ENCODE results near the gene RNF7. TPM values are rescaled to one million over a fixed set of nuclear protein-coding genes. Genes with fewer than 3 reads are reported as not detected.
"Not testable (repeated sequence)": the region's sequence is repeated elsewhere in the genome, so short reads cannot be mapped to it uniquely, and the experiment has no call there.

The RNF7 gene
- total RNA-seq (10 to 100 TPM; 53.5 to 61.2 (median 55.5) TPM), total RNA-seq (34.4 to 64.5 (median 43.9) reads per million in 29 experiments)
- total RNA-seq (2013): 62.6 TPM

DNA sequence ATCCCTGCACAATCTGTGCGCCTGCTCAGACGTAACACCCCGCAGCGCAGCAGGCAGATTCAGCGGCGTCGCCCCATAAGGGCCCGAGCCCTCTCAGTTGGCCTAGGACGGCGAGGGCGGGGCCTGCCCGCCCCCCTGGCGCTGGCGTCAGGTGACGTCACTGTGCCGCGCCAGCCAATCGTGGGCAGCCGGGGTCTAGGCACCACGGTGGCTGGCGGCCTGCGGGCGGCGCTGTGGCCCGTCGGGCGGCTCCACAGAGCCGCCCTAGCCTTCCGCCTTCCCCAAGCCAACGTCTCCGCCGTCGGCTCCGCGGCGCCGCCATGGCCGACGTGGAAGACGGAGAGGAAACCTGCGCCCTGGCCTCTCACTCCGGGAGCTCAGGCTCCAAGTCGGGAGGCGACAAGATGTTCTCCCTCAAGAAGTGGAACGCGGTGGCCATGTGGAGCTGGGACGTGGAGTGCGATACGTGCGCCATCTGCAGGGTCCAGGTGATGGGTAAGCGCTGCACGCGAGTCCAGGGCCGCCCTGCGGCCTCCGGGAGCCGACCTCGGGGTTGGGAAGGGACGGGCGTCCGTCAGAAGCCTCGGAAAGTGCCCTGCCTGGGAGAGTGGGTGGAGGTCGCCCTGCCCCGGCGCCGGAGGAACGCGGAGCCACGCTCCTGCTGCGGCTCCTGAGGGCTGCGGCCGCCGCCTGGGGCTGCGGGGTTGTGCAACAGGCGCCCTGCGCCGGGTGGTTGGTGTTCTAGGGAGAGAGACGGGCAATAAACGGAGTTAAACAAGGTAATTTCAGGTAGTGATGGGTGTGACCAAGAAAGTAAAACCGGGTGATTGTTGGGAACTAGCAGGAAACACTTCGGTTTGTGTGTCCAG lies at the start of gene RNF7:
Gene RNF7, plus strand, starts transcription at position 277 of the 869 bp plus-strand sequence. Its CDS starts 44 bp downstream, at position 321.
- H3K4me1 Mint-ChIP-seq: peaks cover 40 to 52% (median 43%) of the 10 kb centered on the region in 3 donors
- Histone ChIP-seq H3K9me3 (no peaks in the 10 kb centered on the region), H3K36me3 (ENCODE audit: control insufficient read depth in 2 of 2, extremely low read depth in 1 of 2, insufficient read depth in 1 of 2, low read length in 1 of 2) (peaks cover 0 to 9% of the 10 kb centered on the region in 2 donors), H3K27ac (ENCODE audit: low read length) (peak within 1 kb of the TSS; percentile 94), H3K4me3 (ENCODE audit: control insufficient read depth in 1 of 2, extremely low read depth in 1 of 2, low read length in 1 of 2) (peak within 1 kb of the TSS; percentile 97), H3K4me1 (ENCODE audit: control insufficient read depth in 1 of 2, extremely low read depth in 1 of 2, insufficient read depth in 2 of 2, low read length in 2 of 2) (peaks cover 17 to 18% of the 10 kb centered on the region in 2 experiments), H3K27me3 (replicated peaks in 1 of 2; ENCODE audit: control insufficient read depth in 2 of 2, extremely low read depth in 1 of 2, insufficient read depth in 2 of 2, low read length in 1 of 2) (no peaks in the 10 kb centered on the region)
- POLR2A ChIA-PET: interaction anchor here (0.6 to 1.4 kb wide), 7 partner anchors 14 to 824 kb away, joined by 3 to 5 read pairs (median 3); no protein-coding TSS in a partner anchor
- CTCF ChIA-PET: interaction anchor here (0.6 to 4.0 kb wide), 26 partner anchors 17 to 569 kb away, joined by 3 to 24 read pairs (median 5); partner anchors contain the start of gene PXYLP1 (in 1 of the 2)
- H3K27ac Mint-ChIP-seq: peak within 1 kb of the TSS; percentile 96 to 98
- DNase-seq: peak; percentile 90 to 99 (median 97)
- ATAC-seq (replicated peaks in 1 of 4): peak; percentile 89 to 99 (median 92)
- under 1% methylated on average over 70 of the region's 81 CpGs for WGBS (ENCODE audit: insufficient coverage)
- no peaks in the 10 kb centered on the region for H3K36me3 Mint-ChIP-seq
- peak within 1 kb of the TSS; percentile 95 to 99 (median 95) for H3K4me3 Mint-ChIP-seq
- no peaks in the 10 kb centered on the region for H3K9me3 Mint-ChIP-seq
- H3K27me3 Mint-ChIP-seq: no peaks in the 10 kb centered on the region

DNA sequence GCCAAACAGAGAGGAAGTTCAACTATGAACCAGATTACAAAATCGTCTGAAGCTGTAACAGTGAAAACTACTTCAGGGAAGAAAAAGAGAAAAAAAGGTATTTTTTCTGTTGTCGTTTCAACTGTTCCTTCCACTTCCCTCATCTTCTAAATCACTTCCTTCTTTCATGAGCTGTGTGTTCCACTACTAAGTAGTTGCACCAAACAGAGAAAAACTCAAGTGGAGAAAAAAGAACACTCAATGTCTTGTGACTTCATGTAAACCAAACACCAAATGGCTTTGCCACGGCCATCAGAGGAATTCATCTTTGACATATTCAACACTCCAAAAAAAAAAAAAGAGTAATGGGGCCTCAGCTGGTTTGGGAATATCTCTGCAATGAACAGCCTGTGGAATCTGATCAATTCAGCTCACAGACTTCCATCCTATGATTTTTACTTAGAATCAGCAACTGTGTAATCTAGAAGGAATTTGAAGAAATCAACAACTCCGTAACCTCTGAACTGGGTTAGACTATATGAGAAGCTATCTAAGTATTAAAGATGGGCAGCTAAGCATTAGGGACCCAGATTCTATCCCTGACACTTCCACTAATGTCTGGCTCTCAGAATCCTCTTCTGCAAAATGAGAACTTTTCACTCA lies 47.5 kb upstream of the RNF7 start:
- Histone ChIP-seq H3K9me3 (no peaks in the 10 kb centered on the region), H3K4me3 (ENCODE audit: control insufficient read depth in 1 of 2, extremely low read depth in 1 of 2, low read length in 1 of 2) (no peak overlapping the region), H3K27ac (ENCODE audit: low read length) (no peak overlapping the region), H3K4me1 (ENCODE audit: control insufficient read depth in 1 of 2, extremely low read depth in 1 of 2, insufficient read depth in 2 of 2, low read length in 2 of 2) (peaks cover 2 to 6% of the 10 kb centered on the region in 2 experiments), H3K36me3 (ENCODE audit: control insufficient read depth in 2 of 2, extremely low read depth in 1 of 2, insufficient read depth in 1 of 2, low read length in 1 of 2) (no peaks in the 10 kb centered on the region), H3K27me3 (replicated peaks in 1 of 2; ENCODE audit: control insufficient read depth in 2 of 2, extremely low read depth in 1 of 2, insufficient read depth in 2 of 2, low read length in 1 of 2) (no peaks in the 10 kb centered on the region)
- Mint-ChIP-seq H3K9me3 (no peaks in the 10 kb centered on the region), H3K27ac (no peak overlapping the region), H3K4me3 (no peak overlapping the region), H3K4me1 (peaks cover 14 to 18% (median 18%) of the 10 kb centered on the region in 3 donors), H3K27me3 (no peaks in the 10 kb centered on the region), H3K36me3 (no peaks in the 10 kb centered on the region)
- ChIA-PET POLR2A (interaction anchor here (0.6 to 0.8 kb wide), 4 partner anchors 34 to 723 kb away, joined by 4 to 10 read pairs (median 4); no protein-coding TSS in a partner anchor), CTCF (interaction anchor here in 1 of 2 donors (0.6 to 0.7 kb wide), 4 partner anchors 48 to 1425 kb away, joined by 3 to 4 read pairs (median 3); partner anchors contain the start of gene RNF7)
- WGBS (ENCODE audit: insufficient coverage): no CpG with 5 or more reads among the region's 4 CpGs
- ATAC-seq (replicated peaks in 1 of 4): no peak
- DNase-seq: no peak

DNA sequence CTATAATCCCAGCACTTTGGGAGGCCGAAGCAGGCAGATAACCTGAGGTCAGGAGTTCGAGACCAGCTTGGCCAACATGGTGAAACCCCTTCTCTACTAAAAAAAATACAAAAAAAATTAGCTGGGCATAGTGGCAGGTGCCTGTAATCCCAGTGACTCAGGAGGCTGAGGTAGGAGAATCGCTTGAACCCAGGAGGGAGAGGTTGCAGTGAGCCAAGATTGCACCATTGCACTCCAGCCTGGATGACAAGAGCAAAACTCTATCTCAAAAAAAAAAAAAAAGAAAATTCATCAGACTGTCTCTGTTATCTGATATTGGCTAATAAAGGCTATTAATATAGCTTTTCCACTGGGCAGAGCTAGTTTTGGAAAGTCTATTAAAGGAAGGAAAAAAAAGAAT lies 46.6 kb upstream of the RNF7 start:
- WGBS (ENCODE audit: insufficient coverage): no CpG with 5 or more reads among the region's 3 CpGs
- H3K36me3 Mint-ChIP-seq; ATAC-seq (replicated peaks in 1 of 4); H3K4me3 ChIP-seq (ENCODE audit: control insufficient read depth in 1 of 2, extremely low read depth in 1 of 2, low read length in 1 of 2); H3K36me3 ChIP-seq (ENCODE audit: control insufficient read depth in 2 of 2, extremely low read depth in 1 of 2, insufficient read depth in 1 of 2, low read length in 1 of 2); H3K4me3 Mint-ChIP-seq; H3K4me1 ChIP-seq (ENCODE audit: control insufficient read depth in 1 of 2, extremely low read depth in 1 of 2, insufficient read depth in 2 of 2, low read length in 2 of 2); H3K27me3 Mint-ChIP-seq; H3K27ac Mint-ChIP-seq; H3K9me3 ChIP-seq; CTCF ChIA-PET; H3K9me3 Mint-ChIP-seq; H3K27me3 ChIP-seq (replicated peaks in 1 of 2; ENCODE audit: control insufficient read depth in 2 of 2, extremely low read depth in 1 of 2, insufficient read depth in 2 of 2, low read length in 1 of 2); H3K27ac ChIP-seq (ENCODE audit: low read length); DNase-seq: not testable (repeated sequence)
- peaks cover 8 to 13% (median 11%) of the 10 kb centered on the region in 3 donors for H3K4me1 Mint-ChIP-seq
- POLR2A ChIA-PET: interaction anchor here in 1 of 2 donors (0.7 kb wide), 1 partner anchor 870 kb away, joined by 9 read pairs; no protein-coding TSS in a partner anchor

DNA sequence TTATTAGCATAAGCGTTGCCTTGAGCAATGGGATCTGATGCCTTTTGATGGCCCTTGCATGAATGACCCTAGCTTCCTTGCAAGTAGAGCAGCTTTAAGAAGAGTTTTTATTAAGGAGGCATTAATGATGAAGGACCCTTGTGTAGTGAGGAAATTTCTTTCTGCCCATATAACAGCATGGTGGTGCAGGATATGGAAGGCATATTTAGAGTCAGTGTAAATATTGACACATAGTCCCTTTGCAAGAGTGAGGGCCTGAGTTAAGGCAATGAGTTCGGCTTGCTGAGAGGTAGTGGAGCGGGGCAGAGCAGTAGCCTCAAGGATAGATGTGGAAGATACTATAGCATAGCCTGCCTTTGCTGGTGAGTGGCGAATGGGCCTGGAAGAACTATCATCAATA lies 45.1 kb upstream of the RNF7 start:
- POLR2A ChIA-PET: not testable (repeated sequence)
- 71% methylated on average over 3 of the region's 4 CpGs for WGBS (ENCODE audit: insufficient coverage)

GRCh38 chr3:141699324-141699723 lies 38.8 kb upstream of the RNF7 start:
- ChIA-PET CTCF (no interaction called here), POLR2A (no interaction called here)
- ATAC-seq (replicated peaks in 1 of 4) (no peak), DNase-seq (no peak)
- H3K9me3 Mint-ChIP-seq: no peaks in the 10 kb centered on the region
- no peak overlapping the region for H3K27ac ChIP-seq (ENCODE audit: low read length)
- 64% methylated on average over 5 of the region's 7 CpGs for WGBS (ENCODE audit: insufficient coverage)
- no peak overlapping the region for H3K27ac Mint-ChIP-seq
- no peak overlapping the region for H3K4me3 Mint-ChIP-seq
- H3K4me1 ChIP-seq (ENCODE audit: control insufficient read depth in 1 of 2, extremely low read depth in 1 of 2, insufficient read depth in 2 of 2, low read length in 2 of 2): no peaks in the 10 kb centered on the region
- no peaks in the 10 kb centered on the region for H3K36me3 ChIP-seq (ENCODE audit: control insufficient read depth in 2 of 2, extremely low read depth in 1 of 2, insufficient read depth in 1 of 2, low read length in 1 of 2)
- no peak overlapping the region for H3K4me3 ChIP-seq (ENCODE audit: control insufficient read depth in 1 of 2, extremely low read depth in 1 of 2, low read length in 1 of 2)
- peaks cover 0 to 4% of the 10 kb centered on the region in 2 donors for H3K27me3 Mint-ChIP-seq
- no peaks in the 10 kb centered on the region for H3K36me3 Mint-ChIP-seq
- peaks cover 0 to 15% of the 10 kb centered on the region in 2 experiments for H3K27me3 ChIP-seq (replicated peaks in 1 of 2; ENCODE audit: control insufficient read depth in 2 of 2, extremely low read depth in 1 of 2, insufficient read depth in 2 of 2, low read length in 1 of 2)
- no peaks in the 10 kb centered on the region for H3K9me3 ChIP-seq
- no peaks in the 10 kb centered on the region for H3K4me1 Mint-ChIP-seq

More for the DNA sequence above, 45.1 kb upstream of the RNF7 start:
- H3K4me1 Mint-ChIP-seq; H3K27ac Mint-ChIP-seq; CTCF ChIA-PET; ATAC-seq (replicated peaks in 1 of 4); H3K27ac ChIP-seq (ENCODE audit: low read length); H3K4me1 ChIP-seq (ENCODE audit: control insufficient read depth in 1 of 2, extremely low read depth in 1 of 2, insufficient read depth in 2 of 2, low read length in 2 of 2); H3K27me3 Mint-ChIP-seq; DNase-seq; H3K36me3 ChIP-seq (ENCODE audit: control insufficient read depth in 2 of 2, extremely low read depth in 1 of 2, insufficient read depth in 1 of 2, low read length in 1 of 2); H3K36me3 Mint-ChIP-seq; H3K4me3 Mint-ChIP-seq; H3K27me3 ChIP-seq (replicated peaks in 1 of 2; ENCODE audit: control insufficient read depth in 2 of 2, extremely low read depth in 1 of 2, insufficient read depth in 2 of 2, low read length in 1 of 2); H3K9me3 Mint-ChIP-seq; H3K9me3 ChIP-seq; H3K4me3 ChIP-seq (ENCODE audit: control insufficient read depth in 1 of 2, extremely low read depth in 1 of 2, low read length in 1 of 2): not testable (repeated sequence)

GRCh38 chr3:141699897-141700296 lies 38.2 kb upstream of the RNF7 start:
- H3K4me3 Mint-ChIP-seq: no peak overlapping the region
- no peaks in the 10 kb centered on the region for H3K9me3 Mint-ChIP-seq
- no peaks in the 10 kb centered on the region for H3K4me1 Mint-ChIP-seq
- no peak overlapping the region for H3K27ac ChIP-seq (ENCODE audit: low read length)
- no peaks in the 10 kb centered on the region for H3K9me3 ChIP-seq
- ATAC-seq (replicated peaks in 1 of 4) (no peak), DNase-seq (no peak)
- POLR2A ChIA-PET: interaction anchor here in 1 of 2 donors (1.0 kb wide), 1 partner anchor 253 kb away, joined by 3 read pairs; no protein-coding TSS in a partner anchor
- H3K4me3 ChIP-seq (ENCODE audit: control insufficient read depth in 1 of 2, extremely low read depth in 1 of 2, low read length in 1 of 2): no peak overlapping the region
- CTCF ChIA-PET: no interaction called here
- peaks cover 0 to 4% of the 10 kb centered on the region in 2 donors for H3K27me3 Mint-ChIP-seq
- H3K27ac Mint-ChIP-seq: no peak overlapping the region
- no peaks in the 10 kb centered on the region for H3K4me1 ChIP-seq (ENCODE audit: control insufficient read depth in 1 of 2, extremely low read depth in 1 of 2, insufficient read depth in 2 of 2, low read length in 2 of 2)
- WGBS (ENCODE audit: insufficient coverage): 81% methylated on average over 6 of the region's 6 CpGs
- peaks cover 0 to 15% of the 10 kb centered on the region in 2 experiments for H3K27me3 ChIP-seq (replicated peaks in 1 of 2; ENCODE audit: control insufficient read depth in 2 of 2, extremely low read depth in 1 of 2, insufficient read depth in 2 of 2, low read length in 1 of 2)
- H3K36me3 Mint-ChIP-seq: no peaks in the 10 kb centered on the region
- no peaks in the 10 kb centered on the region for H3K36me3 ChIP-seq (ENCODE audit: control insufficient read depth in 2 of 2, extremely low read depth in 1 of 2, insufficient read depth in 1 of 2, low read length in 1 of 2)

Data from T-cell (primary cell).